Skeletal muscle cell (primary cell): ENCODE measurements around the gene SMIM43.
A peak's percentile ranks its signal among the peaks of the same experiment; 100 is the strongest.

ENCODE experiments used
- DNase-seq: peaks from one replicate; pipeline ENCODE4 v3.0.0-alpha.2; 2010; ENCODE audit warnings: low read depth
- H3K4me3 ChIP-seq: 2 replicates; pipeline ENCODE4 v1.5.1; 2011; ENCODE audit warnings: low read depth, mild to moderate bottlenecking, control low read depth, low read length, moderate library complexity

Gene SMIM43

DNA sequence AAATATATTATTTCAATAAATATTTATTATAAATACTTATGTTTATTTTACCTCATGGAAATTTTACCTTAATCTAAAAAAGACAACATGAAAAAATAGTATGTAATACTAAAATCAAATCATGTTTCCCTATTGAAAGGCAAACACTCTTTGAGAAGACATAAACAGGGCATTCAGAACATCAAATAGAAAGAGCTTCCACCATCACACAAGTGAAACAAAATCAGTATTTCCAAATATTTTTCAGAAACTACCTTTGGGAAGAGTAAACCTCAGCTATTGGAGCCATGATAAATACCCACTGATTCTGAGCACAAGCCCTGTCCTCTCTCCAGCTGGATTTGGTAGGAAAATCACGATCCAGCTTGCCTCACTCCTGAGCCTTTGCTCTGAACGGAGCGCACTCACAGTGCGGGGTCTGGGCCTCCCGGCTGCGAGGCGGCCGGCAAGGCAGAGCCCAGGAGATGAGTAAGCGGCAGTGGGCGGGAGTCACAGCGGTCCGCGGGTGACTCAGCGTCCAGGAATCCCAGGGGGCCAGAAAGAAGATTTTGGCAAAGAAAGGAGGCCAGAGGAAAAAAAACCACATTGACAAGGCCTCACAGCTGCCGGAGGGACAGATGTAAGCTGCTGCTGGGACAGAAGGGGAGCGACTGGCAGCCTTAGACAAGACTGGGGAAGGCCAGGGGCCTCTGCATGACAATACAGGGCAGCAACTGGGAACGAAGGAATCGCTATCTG lies 53.5 kb downstream of the SMIM43 start:
- no peak overlapping the region for H3K4me3 ChIP-seq
- DNase-seq: peak; percentile 98

GRCh38 chr4:121709766-121710405 lies 55.1 kb downstream of the SMIM43 start:
- no peak for DNase-seq
- H3K4me3 ChIP-seq: no peak overlapping the region
